LNCAP (cell line): ENCODE measurements around the gene RPS3A.

ENCODE experiments used
- TF ChIP-seq, protein P1 (sequence below): fragments of 450-650 bp; IDR thresholded peaks from 2 replicates; pipeline ENCODE4 v1.5.1; 2017; ENCODE audit warnings: mild to moderate bottlenecking

RPS3A gene

DNA sequence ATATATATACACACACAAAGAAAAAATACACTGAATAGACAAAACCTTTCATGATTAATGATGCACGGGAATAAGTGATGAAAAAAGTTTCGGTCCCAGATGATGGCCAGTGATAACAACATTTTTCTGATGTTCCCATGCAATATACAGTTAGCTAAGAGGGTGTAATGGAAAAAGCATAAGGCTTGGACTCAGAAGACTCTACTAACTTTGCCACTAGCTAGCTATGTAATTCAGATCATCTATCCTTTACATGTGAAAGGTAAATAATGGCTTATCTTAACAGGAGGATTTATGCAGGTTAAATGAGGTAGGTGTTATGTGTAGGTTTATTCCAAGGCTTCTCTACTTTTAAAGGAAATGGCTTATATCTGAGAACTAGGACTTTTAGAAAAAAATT, 4.3 kb downstream of the RPS3A start:
- TF ChIP-seq, protein P1, sequence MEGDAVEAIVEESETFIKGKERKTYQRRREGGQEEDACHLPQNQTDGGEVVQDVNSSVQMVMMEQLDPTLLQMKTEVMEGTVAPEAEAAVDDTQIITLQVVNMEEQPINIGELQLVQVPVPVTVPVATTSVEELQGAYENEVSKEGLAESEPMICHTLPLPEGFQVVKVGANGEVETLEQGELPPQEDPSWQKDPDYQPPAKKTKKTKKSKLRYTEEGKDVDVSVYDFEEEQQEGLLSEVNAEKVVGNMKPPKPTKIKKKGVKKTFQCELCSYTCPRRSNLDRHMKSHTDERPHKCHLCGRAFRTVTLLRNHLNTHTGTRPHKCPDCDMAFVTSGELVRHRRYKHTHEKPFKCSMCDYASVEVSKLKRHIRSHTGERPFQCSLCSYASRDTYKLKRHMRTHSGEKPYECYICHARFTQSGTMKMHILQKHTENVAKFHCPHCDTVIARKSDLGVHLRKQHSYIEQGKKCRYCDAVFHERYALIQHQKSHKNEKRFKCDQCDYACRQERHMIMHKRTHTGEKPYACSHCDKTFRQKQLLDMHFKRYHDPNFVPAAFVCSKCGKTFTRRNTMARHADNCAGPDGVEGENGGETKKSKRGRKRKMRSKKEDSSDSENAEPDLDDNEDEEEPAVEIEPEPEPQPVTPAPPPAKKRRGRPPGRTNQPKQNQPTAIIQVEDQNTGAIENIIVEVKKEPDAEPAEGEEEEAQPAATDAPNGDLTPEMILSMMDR = no peak

DNA sequence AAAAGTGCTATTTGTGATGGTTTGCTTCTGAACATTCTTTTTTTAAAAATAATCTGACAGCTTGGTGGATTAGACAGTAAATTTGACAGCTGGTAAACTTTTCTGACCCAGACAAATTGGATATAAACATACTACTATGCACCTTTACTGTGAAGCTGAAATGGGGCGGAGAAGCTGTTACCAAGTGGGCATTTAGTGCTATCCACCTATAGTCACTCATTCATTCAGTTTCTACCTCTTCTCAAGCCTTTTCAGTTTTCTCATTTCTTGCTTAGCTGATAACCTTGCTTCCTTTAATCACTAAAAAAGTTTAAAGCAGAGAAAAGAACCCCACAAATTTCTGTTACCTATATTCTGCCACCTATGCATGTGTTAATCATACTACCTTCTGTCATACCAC, 5.2 kb downstream of the RPS3A start:
- TF ChIP-seq, protein P1 = no peak

DNA sequence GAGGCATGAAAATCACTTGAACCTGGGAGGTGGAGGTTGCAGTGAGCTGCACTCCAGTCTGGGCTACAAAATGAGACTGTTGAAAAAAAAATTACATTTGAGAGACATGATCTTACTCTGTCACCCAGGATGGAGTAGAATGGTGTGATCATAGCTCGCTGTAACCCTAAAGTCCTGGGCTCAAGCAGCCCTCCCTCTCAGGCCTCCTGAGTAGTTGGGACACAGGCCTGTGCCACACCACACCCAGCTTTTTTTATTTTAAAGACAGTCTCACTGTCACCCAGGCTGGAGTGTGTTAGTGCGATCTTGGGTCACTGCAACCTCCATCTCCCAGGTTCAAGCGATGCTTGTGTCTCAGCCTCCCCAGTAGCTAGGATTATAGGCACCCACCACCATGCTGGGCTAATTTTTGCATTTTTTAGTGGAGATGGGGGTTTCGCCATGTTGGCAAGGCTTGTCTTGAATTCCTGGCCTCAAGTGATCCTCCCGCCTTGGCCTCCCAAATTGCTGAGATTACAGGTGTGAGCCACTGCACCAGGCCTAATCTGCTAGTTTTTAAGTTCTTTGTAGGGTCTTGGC, 6.1 kb downstream of the RPS3A start:
- TF ChIP-seq, protein P1 = no peak

DNA sequence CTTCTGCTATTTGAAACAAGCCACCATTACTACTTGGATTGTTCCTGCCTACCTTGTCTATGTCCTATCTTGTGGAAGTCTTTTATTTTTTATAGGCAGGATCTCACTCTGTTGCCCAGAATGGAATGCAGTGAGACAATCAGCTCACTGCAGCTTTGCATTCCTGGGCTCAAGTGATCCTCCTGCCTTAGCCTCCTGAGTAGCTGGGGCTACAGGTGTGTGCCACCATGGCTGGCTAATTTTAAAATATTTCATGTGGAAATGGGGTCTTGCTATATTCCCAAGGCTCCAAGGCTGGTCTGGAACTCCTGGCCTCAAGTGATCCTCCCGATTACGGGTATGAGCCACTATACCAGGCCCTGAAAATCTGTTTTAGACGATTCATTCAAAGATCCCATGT, 7.6 kb downstream of the RPS3A start:
- TF ChIP-seq, protein P1 = no peak

DNA sequence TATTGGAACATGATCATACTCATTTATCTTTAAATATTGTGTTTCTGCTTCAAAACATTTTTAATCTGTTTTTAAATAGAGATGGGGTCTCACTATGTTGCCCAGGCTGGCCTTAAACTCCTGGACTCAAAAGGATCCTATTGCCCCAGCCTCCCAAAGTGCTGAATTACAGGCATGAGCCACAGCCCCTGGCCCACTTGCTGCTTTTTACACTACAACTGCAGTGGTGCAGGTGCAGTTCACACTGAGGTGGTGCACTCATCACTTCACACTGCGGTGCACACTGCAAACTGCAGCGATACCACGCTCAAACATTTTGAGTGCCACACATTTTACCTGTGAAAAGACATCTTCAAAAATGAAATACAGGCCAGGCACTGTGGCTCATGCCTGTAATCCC, 10.8 kb downstream of the RPS3A start:
- TF ChIP-seq, protein P1 = no peak

- TF ChIP-seq, protein P1 = no peak
Measured at GRCh38 chr4:151114338-151114737, 14.9 kb downstream of the RPS3A start.

DNA sequence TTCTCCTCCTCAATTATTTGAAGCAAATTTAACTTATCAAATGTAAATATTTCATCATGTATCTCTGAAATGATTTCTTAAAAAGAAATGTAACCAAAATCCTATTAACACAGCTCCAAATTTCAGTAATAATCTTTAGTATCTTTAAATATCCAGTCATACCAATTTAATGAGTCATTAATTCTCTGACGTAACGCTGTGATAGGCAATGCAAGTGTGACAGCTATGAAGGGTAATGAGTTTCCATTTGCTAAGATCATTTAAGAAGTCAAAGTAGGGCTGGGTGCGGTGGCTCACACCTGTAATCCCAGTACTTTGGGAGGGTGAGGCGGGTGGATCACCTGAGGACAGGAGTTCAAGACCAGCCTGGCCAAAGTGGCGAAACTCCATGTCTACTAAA, 15.6 kb downstream of the RPS3A start:
- TF ChIP-seq, protein P1 = no peak

GRCh38 chr4:151117371-151117962, 18.0 kb downstream of the RPS3A start:
- TF ChIP-seq, protein P1 = peak; percentile 69
